GM20000 (cell line): ENCODE data around the gene DAB1.

Experiments used
- DNase-seq: peaks from one replicate; pipeline ENCODE4 v3.0.0; 2012; ENCODE audit warnings: low spot score
- TF ChIP-seq, protein P1 (sequence below): IDR thresholded peaks from 2 replicates; pipeline ENCODE4 v1.5.1; 2012; ENCODE audit warnings: mild to moderate bottlenecking, control low read depth; ENCODE audit errors: extremely low read depth, missing control alignments

The DAB1 gene

DNA sequence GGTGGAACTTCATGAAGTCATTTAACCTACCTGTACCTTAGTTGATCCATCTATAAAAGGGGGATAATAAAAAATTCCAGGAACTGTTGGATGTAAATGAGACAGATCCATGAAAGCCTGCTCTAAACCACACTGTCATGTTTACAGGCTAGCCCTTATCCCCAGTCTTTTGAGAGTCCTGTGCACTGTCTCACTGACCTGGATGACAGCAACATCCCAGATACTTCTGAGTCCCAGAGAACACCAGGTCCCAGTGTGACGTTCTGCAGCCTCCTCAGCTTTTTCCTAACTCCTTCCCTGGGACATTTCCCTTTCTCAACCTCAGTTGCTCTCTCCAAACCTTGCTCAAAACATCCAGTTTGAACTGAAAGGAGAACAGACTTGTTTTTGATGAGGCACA lies 292.6 kb downstream of the DAB1 start:
- no peak for DNase-seq
- TF ChIP-seq, protein P1, sequence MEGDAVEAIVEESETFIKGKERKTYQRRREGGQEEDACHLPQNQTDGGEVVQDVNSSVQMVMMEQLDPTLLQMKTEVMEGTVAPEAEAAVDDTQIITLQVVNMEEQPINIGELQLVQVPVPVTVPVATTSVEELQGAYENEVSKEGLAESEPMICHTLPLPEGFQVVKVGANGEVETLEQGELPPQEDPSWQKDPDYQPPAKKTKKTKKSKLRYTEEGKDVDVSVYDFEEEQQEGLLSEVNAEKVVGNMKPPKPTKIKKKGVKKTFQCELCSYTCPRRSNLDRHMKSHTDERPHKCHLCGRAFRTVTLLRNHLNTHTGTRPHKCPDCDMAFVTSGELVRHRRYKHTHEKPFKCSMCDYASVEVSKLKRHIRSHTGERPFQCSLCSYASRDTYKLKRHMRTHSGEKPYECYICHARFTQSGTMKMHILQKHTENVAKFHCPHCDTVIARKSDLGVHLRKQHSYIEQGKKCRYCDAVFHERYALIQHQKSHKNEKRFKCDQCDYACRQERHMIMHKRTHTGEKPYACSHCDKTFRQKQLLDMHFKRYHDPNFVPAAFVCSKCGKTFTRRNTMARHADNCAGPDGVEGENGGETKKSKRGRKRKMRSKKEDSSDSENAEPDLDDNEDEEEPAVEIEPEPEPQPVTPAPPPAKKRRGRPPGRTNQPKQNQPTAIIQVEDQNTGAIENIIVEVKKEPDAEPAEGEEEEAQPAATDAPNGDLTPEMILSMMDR, result no peak

- no peak for DNase-seq
- TF ChIP-seq, protein P1, result no peak
Observed at GRCh38 chr1:57129865-57130264, 294.0 kb downstream of the DAB1 start.

DNA sequence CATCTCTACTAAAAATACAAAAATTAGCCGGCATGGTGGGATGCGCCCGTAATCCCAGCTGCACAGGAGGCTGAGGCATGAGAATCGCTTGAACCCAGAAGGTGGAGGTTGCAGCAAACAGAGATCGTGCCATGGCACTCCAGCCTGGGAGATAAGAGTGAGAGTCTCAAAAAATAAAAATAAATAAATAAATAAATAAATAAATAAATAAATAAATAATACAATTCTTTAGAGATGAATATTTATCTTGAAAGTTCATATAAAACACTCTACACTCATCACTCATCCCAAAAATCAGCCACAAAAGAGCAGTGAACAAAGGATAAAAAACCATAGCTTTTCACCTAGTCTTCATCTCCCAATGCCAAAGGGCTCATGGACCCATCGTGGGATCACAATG lies 295.9 kb downstream of the DAB1 start:
- no peak for DNase-seq
- TF ChIP-seq, protein P1, result no peak

GRCh38 chr1:57124768-57125446 lies 299.0 kb downstream of the DAB1 start:
- TF ChIP-seq, protein P1, result no peak
- DNase-seq, result peak; percentile 10

DNA sequence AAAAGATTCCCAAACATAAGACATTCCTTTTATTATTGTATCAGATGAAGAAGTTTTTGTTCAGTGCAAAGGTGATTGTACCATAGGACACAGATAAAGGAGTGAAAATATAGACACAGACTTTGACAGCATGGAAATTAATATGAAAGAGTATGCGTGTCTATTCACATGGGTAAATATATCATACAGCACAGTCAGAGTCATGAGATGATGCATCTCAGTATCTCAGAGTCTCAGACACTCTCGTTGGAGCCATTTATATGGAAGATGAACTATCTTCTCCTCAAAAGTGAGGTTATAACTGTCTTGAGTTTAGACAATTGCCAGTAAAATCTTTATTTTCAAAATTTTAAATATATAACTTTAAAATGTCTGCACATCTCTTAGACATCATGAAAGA lies 299.7 kb downstream of the DAB1 start:
- no peak for DNase-seq
- TF ChIP-seq, protein P1, result no peak

- TF ChIP-seq, protein P1, result no peak
- no peak for DNase-seq
Observed at GRCh38 chr1:57122031-57122430, 301.8 kb downstream of the DAB1 start.

DNA sequence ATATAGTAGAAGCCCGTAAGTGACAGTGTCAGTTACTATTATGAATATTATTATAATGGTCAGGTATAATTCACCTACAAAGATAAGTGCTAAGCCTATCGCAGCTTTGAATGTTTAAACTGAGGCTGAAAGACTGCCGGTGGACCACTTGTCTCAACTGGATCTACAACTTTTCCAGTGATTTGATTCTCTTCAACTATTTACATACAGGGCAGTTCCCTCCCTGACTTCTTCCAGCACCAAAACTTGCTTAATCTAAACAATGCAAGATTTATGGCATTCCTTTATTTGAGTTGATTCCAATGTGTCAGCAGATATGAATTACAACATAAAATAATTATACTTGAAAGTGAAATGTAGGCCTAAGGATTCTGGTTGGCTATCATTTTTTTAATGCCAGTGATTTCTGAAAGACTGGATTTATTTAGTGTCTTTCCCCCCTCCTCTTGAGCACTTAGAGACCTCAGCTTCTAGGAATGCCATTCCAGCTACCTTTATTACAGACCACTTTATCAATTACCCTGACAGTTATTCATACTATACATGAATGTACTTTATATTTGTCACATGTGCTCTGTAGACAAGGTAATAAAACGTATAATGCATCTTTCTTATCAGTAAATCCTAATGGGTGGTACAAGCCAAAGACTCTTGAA lies 304.8 kb downstream of the DAB1 start:
- TF ChIP-seq, protein P1, result no peak
- DNase-seq, result no peak
